ENCODE results near the gene RAD51D. TPM values are rescaled to one million over a fixed set of nuclear protein-coding genes. Genes with fewer than 3 reads are reported as not detected.
A peak's percentile ranks its signal among the peaks of the same experiment; 100 is the strongest.
"Not testable (repeated sequence)": the region's sequence is repeated elsewhere in the genome, so short reads cannot be mapped to it uniquely, and the experiment has no call there.

The RAD51D gene
- total RNA-seq, 1 donor from 2014 or later: 12.4 TPM

DNA sequence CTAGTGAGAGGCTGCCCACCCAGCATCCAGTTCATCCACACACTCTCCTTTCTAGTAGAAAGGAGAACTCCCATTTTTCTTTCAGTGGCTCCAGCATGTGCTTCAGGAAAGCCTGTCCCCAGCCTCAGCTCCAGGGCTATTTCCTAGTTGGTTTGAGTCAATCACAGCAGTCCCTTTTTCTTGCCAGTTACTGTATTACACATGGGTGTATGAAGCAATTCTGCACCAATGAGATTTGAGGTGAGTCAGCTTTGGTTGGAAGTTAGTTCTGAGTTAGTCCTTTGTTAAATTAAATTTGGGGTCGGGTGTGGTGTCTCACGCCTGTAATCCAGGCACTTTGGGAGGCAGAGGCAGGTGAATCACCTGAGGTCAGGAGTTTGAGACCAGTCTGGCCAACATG, 24.8 kb downstream of the RAD51D start:
- Mint-ChIP-seq H3K4me1 (ENCODE audit: low read depth, unreplicated experiment) (peaks cover 5% of the 10 kb centered on the region), H3K4me3 (ENCODE audit: unreplicated experiment) (no peak overlapping the region), H3K27ac (ENCODE audit: unreplicated experiment) (peak overlapping the region; percentile 47), H3K9me3 (ENCODE audit: unreplicated experiment) (peaks cover 3% of the 10 kb centered on the region), H3K27me3 (ENCODE audit: low read depth, unreplicated experiment) (no peaks in the 10 kb centered on the region), H3K36me3 (ENCODE audit: low read depth, unreplicated experiment) (no peaks in the 10 kb centered on the region)
- FAIRE-seq: peak; percentile 29
- TF ChIP-seq EZH2 (IDR thresholded peaks at IDR 0.05; ENCODE audit: insufficient read depth, low read length) (no peak), CTCF (IDR thresholded peaks at IDR 0.05; ENCODE audit: insufficient read depth, low read depth, low read length) (no peak)
- H3K9ac ChIP-seq (ENCODE audit: low read length): no peak overlapping the region
- no peaks in the 10 kb centered on the region for H3K79me2 ChIP-seq (ENCODE audit: insufficient read depth, low read length)
- no peaks in the 10 kb centered on the region for H3K9me3 ChIP-seq (ENCODE audit: insufficient read depth, low read depth, low read length)
- H3K4me3 ChIP-seq (ENCODE audit: insufficient read depth, low read depth, low read length): no peak overlapping the region
- peak overlapping the region; percentile 10 for H3K27ac ChIP-seq (ENCODE audit: low read depth, low read length)
- H2AFZ ChIP-seq (ENCODE audit: low read depth, low read length): peak overlapping the region; percentile 20
- H3K4me2 ChIP-seq (ENCODE audit: low read length): peak overlapping the region; percentile 18
- H3K27me3 ChIP-seq (ENCODE audit: insufficient read depth, low read length): no peaks in the 10 kb centered on the region
- peak; percentile 84 for DNase-seq (ENCODE audit: low read depth)
- H4K20me1 ChIP-seq (ENCODE audit: insufficient read depth, low read length): no peaks in the 10 kb centered on the region
- H3K36me3 ChIP-seq (ENCODE audit: insufficient read depth, low read length): peaks cover 10% of the 10 kb centered on the region
- peaks cover 9% of the 10 kb centered on the region for H3K4me1 ChIP-seq (ENCODE audit: insufficient read depth, low read length)

DNA sequence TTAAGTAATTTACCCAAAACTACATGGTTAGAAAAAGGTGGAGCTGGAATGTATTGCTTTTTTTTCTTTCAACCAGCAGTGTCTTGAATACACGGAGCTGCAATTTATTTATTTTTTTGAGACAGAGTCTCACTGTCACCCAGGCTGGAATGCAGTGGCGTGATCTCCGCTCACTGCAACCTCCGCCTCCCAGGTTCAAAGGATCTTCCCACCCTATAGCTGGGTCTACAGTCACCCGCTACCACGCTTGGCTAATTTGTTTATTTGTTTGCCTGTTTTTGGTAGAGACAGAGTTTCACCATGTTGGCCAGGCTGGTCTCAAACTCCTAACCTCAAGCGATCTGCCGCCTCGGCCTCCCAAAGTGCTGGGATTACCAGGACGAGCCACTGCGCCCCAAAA, 29.0 kb downstream of the RAD51D start:
- H3K9me3 ChIP-seq (ENCODE audit: insufficient read depth, low read depth, low read length); H3K36me3 Mint-ChIP-seq (ENCODE audit: low read depth, unreplicated experiment); H3K9ac ChIP-seq (ENCODE audit: low read length); H3K9me3 Mint-ChIP-seq (ENCODE audit: unreplicated experiment); H3K4me2 ChIP-seq (ENCODE audit: low read length); H3K36me3 ChIP-seq (ENCODE audit: insufficient read depth, low read length); H4K20me1 ChIP-seq (ENCODE audit: insufficient read depth, low read length); H3K27me3 ChIP-seq (ENCODE audit: insufficient read depth, low read length); H3K27me3 Mint-ChIP-seq (ENCODE audit: low read depth, unreplicated experiment); H3K4me3 ChIP-seq (ENCODE audit: insufficient read depth, low read depth, low read length); H3K27ac ChIP-seq (ENCODE audit: low read depth, low read length); H3K27ac Mint-ChIP-seq (ENCODE audit: unreplicated experiment); FAIRE-seq; H3K4me3 Mint-ChIP-seq (ENCODE audit: unreplicated experiment); DNase-seq (ENCODE audit: low read depth); H2AFZ ChIP-seq (ENCODE audit: low read depth, low read length): not testable (repeated sequence)
- Histone ChIP-seq H3K79me2 (ENCODE audit: insufficient read depth, low read length) (peaks cover 32% of the 10 kb centered on the region), H3K4me1 (ENCODE audit: insufficient read depth, low read length) (peaks cover 35% of the 10 kb centered on the region)
- H3K4me1 Mint-ChIP-seq (ENCODE audit: low read depth, unreplicated experiment): peaks cover 22% of the 10 kb centered on the region

- no peaks in the 10 kb centered on the region for H3K36me3 Mint-ChIP-seq (ENCODE audit: low read depth, unreplicated experiment)
- H3K4me3 ChIP-seq (ENCODE audit: insufficient read depth, low read depth, low read length): peak overlapping the region; percentile 46
- no peaks in the 10 kb centered on the region for H3K27me3 ChIP-seq (ENCODE audit: insufficient read depth, low read length)
- peak overlapping the region; percentile 89 for H2AFZ ChIP-seq (ENCODE audit: low read depth, low read length)
- no peaks in the 10 kb centered on the region for H3K27me3 Mint-ChIP-seq (ENCODE audit: low read depth, unreplicated experiment)
- FAIRE-seq: no peak
- H3K9ac ChIP-seq (ENCODE audit: low read length): peak overlapping the region; percentile 67
- TF ChIP-seq EZH2 (IDR thresholded peaks at IDR 0.05; ENCODE audit: insufficient read depth, low read length) (no peak), CTCF (IDR thresholded peaks at IDR 0.05; ENCODE audit: insufficient read depth, low read depth, low read length) (no peak)
- H3K79me2 ChIP-seq (ENCODE audit: insufficient read depth, low read length): peaks cover 39% of the 10 kb centered on the region
- H3K4me2 ChIP-seq (ENCODE audit: low read length): peak overlapping the region; percentile 82
- peaks cover 37% of the 10 kb centered on the region for H3K4me1 ChIP-seq (ENCODE audit: insufficient read depth, low read length)
- DNase-seq (ENCODE audit: low read depth): no peak
- H3K36me3 ChIP-seq (ENCODE audit: insufficient read depth, low read length): no peaks in the 10 kb centered on the region
- peak overlapping the region; percentile 48 for H3K27ac ChIP-seq (ENCODE audit: low read depth, low read length)
- peak overlapping the region; percentile 83 for H3K4me3 Mint-ChIP-seq (ENCODE audit: unreplicated experiment)
- peaks cover 22% of the 10 kb centered on the region for H3K4me1 Mint-ChIP-seq (ENCODE audit: low read depth, unreplicated experiment)
- H3K9me3 ChIP-seq (ENCODE audit: insufficient read depth, low read depth, low read length): no peaks in the 10 kb centered on the region
- peaks cover 2% of the 10 kb centered on the region for H3K9me3 Mint-ChIP-seq (ENCODE audit: unreplicated experiment)
- H4K20me1 ChIP-seq (ENCODE audit: insufficient read depth, low read length): no peaks in the 10 kb centered on the region
- peak overlapping the region; percentile 78 for H3K27ac Mint-ChIP-seq (ENCODE audit: unreplicated experiment)
These were observed 29.9 kb downstream of the RAD51D start for GRCh38 chr17:35089586-35090296.

All from astrocyte (in vitro differentiated cells and primary cell).